PC-9 (cell line): Measurements from ENCODE around the gene GPATCH2.

ENCODE experiments used
- EZH2 ChIP-seq: fragments of 200-600 bp; sonication (generic); IDR thresholded peaks from 2 replicates; pipeline ENCODE4 v1.8.0; 2017; ENCODE audit warnings: antibody characterized with exemption, low read depth
- TF ChIP-seq, protein P1 (sequence below): fragments of 200-600 bp; sonication (generic); conservative IDR thresholded peaks from 2 replicates; pipeline ENCODE4 v1.6.1; 2017; ENCODE audit warnings: mixed run types, antibody characterized with exemption, mild to moderate bottlenecking, moderate library complexity

DNA sequence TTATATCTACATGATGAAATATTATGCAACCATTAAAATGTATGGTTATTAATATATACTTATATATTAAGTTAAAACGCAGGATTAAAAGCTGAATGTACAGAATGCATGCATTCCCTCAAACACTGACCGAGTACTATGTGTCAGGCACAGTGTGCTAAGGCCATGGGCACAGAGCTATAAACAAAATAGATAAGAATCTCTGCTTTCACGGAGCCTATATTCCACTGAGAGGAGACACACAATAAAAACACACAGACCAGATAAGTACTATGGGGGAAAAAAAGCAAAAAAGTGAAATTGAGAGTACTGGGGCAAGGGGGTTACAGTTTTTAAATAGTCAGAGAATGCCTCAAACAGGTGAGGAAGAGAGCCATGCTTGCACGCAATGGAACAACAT lies 62.7 kb downstream of the GPATCH2 start:
- TF ChIP-seq, protein P1, sequence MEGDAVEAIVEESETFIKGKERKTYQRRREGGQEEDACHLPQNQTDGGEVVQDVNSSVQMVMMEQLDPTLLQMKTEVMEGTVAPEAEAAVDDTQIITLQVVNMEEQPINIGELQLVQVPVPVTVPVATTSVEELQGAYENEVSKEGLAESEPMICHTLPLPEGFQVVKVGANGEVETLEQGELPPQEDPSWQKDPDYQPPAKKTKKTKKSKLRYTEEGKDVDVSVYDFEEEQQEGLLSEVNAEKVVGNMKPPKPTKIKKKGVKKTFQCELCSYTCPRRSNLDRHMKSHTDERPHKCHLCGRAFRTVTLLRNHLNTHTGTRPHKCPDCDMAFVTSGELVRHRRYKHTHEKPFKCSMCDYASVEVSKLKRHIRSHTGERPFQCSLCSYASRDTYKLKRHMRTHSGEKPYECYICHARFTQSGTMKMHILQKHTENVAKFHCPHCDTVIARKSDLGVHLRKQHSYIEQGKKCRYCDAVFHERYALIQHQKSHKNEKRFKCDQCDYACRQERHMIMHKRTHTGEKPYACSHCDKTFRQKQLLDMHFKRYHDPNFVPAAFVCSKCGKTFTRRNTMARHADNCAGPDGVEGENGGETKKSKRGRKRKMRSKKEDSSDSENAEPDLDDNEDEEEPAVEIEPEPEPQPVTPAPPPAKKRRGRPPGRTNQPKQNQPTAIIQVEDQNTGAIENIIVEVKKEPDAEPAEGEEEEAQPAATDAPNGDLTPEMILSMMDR: no peak
- TF ChIP-seq EZH2: no peak
